ENCODE data around the gene ATG12.

DNA sequence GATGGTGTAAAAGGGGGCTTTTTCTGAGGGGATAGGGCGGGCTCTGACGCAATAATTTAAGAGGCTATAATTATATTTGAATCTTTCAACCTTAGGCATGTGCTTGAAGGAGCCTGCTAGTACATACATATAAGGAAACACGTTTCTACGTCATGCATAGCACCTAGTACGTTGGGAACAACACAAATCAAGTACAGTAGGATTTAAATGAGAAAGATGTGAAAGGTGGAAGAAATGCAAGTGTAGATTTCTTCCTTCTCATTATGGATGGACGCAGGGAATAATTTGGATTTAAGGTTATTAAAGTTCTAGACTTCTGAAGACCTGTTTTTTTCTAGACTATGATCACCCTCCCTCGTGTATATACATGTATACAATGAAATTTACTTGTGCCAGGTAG is 24.0 kb downstream of the ATG12 start:
- TF ChIP-seq, protein P1, sequence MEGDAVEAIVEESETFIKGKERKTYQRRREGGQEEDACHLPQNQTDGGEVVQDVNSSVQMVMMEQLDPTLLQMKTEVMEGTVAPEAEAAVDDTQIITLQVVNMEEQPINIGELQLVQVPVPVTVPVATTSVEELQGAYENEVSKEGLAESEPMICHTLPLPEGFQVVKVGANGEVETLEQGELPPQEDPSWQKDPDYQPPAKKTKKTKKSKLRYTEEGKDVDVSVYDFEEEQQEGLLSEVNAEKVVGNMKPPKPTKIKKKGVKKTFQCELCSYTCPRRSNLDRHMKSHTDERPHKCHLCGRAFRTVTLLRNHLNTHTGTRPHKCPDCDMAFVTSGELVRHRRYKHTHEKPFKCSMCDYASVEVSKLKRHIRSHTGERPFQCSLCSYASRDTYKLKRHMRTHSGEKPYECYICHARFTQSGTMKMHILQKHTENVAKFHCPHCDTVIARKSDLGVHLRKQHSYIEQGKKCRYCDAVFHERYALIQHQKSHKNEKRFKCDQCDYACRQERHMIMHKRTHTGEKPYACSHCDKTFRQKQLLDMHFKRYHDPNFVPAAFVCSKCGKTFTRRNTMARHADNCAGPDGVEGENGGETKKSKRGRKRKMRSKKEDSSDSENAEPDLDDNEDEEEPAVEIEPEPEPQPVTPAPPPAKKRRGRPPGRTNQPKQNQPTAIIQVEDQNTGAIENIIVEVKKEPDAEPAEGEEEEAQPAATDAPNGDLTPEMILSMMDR (IDR thresholded peaks at IDR 0.05): no peak
- TF ChIP-seq POLR2A (IDR thresholded peaks at IDR 0.05) (no peak), POLR2AphosphoS5 (IDR thresholded peaks at IDR 0.05) (no peak), EP300 (IDR thresholded peaks at IDR 0.05) (no peak)
